Mesothelial cell of epicardium (in vitro differentiated cells): ENCODE measurements around the gene WWOX. TPM values are rescaled to one million over a fixed set of nuclear protein-coding genes. Genes with fewer than 3 reads are reported as not detected.

ENCODE experiments used
- DNase-seq, 2 experiments: peaks; one replicate each; pipeline ENCODE4 v3.0.0; 2021; ENCODE audit warnings: low spot score in 2 of 2; ENCODE audit not compliant: unreplicated experiment in 2 of 2
- H3K27ac Mint-ChIP-seq: 2 replicates; pipeline ENCODE4 v1.8.0; 2021; ENCODE audit warnings: mixed read lengths
- H3K27me3 Mint-ChIP-seq: 2 replicates; pipeline ENCODE4 v1.8.0; 2021; ENCODE audit warnings: low read depth, mixed read lengths
- H3K36me3 Mint-ChIP-seq: 2 replicates; pipeline ENCODE4 v1.8.0; 2021; ENCODE audit warnings: mixed read lengths
- H3K4me1 Mint-ChIP-seq: 2 replicates; pipeline ENCODE4 v1.8.0; 2021; ENCODE audit warnings: mixed read lengths
- H3K4me3 Mint-ChIP-seq: 2 replicates; pipeline ENCODE4 v1.8.0; 2021; ENCODE audit warnings: mild to moderate bottlenecking, moderate library complexity, mixed read lengths
- H3K9me3 Mint-ChIP-seq: 2 replicates; pipeline ENCODE4 v1.8.0; 2021; ENCODE audit warnings: mixed read lengths
- total RNA-seq: library from RNA; stranded (reverse); gene quantifications from 3 replicates; pipeline ENCODE4 v1.2.1, GENCODE V29; 2021
- TF ChIP-seq, protein P1 (sequence below): fragments of 200-600 bp; sonication (generic); IDR thresholded peaks from one replicate; pipeline ENCODE4 v1.5.0; 2021; ENCODE audit warnings: antibody characterized with exemption; ENCODE audit not compliant: unreplicated experiment

WWOX gene
- total RNA-seq, 1 donor from 2014 or later, result 29.7 TPM

DNA sequence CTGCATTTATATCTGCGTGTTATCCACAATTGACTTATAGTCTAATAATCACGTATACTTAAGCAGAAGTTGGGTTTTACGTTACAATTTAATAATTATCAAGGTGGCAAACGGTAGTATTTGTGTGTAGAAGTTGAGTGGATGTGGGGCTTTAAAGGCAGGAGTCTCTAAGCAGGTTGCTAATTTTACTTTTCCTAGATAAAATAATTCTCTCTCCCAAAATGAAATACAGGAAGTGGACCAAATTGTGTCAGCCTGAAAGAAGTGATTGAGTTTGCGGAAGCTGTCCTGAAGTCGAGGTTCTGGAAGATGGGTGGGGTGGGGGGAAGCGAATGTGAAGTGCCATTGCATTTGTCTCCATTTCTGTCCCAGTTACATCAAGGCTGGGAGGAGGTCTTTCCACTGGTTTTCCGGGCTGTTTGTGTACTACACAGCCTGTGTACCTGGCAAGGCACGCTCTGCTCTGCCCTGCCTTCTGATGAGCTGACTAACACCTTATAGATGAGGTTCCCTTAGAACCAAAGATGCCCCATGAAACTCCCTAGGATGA, 385.1 kb downstream of the WWOX start:
- H3K4me1 Mint-ChIP-seq, result peaks cover 5% of the 10 kb centered on the region
- H3K27me3 Mint-ChIP-seq, result no peaks in the 10 kb centered on the region
- no peak overlapping the region for H3K27ac Mint-ChIP-seq
- H3K9me3 Mint-ChIP-seq, result no peaks in the 10 kb centered on the region
- no peak overlapping the region for H3K4me3 Mint-ChIP-seq
- TF ChIP-seq, protein P1, sequence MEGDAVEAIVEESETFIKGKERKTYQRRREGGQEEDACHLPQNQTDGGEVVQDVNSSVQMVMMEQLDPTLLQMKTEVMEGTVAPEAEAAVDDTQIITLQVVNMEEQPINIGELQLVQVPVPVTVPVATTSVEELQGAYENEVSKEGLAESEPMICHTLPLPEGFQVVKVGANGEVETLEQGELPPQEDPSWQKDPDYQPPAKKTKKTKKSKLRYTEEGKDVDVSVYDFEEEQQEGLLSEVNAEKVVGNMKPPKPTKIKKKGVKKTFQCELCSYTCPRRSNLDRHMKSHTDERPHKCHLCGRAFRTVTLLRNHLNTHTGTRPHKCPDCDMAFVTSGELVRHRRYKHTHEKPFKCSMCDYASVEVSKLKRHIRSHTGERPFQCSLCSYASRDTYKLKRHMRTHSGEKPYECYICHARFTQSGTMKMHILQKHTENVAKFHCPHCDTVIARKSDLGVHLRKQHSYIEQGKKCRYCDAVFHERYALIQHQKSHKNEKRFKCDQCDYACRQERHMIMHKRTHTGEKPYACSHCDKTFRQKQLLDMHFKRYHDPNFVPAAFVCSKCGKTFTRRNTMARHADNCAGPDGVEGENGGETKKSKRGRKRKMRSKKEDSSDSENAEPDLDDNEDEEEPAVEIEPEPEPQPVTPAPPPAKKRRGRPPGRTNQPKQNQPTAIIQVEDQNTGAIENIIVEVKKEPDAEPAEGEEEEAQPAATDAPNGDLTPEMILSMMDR, result no peak
- H3K36me3 Mint-ChIP-seq, result no peaks in the 10 kb centered on the region
- DNase-seq, result no peak

- Mint-ChIP-seq H3K27ac (no peak overlapping the region), H3K36me3 (no peaks in the 10 kb centered on the region), H3K27me3 (no peaks in the 10 kb centered on the region), H3K4me3 (no peak overlapping the region), H3K4me1 (peaks cover 5% of the 10 kb centered on the region), H3K9me3 (no peaks in the 10 kb centered on the region)
- TF ChIP-seq, protein P1, result no peak
- DNase-seq, result no peak
Measured at GRCh38 chr16:78485188-78485916, 385.9 kb downstream of the WWOX start.

DNA sequence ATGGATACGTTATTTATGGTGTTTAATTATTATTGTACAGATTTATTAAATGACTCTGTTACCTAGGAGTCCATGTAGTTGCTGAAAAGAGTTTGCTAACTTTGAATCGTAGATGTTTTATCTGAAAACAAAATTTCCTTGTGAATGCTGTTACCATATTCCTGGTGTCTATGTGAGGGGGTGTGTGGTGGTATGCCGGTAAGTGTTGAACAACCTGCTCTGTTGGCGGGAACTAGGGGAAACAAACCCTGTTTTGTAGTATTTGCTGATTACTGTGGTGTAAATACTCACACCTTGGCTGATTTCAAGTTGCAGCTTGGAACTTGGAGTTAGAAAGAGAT, 386.4 kb downstream of the WWOX start:
- H3K9me3 Mint-ChIP-seq, result no peaks in the 10 kb centered on the region
- no peaks in the 10 kb centered on the region for H3K36me3 Mint-ChIP-seq
- peaks cover 5% of the 10 kb centered on the region for H3K4me1 Mint-ChIP-seq
- H3K27me3 Mint-ChIP-seq, result no peaks in the 10 kb centered on the region
- H3K27ac Mint-ChIP-seq, result no peak overlapping the region
- TF ChIP-seq, protein P1, result no peak
- no peak overlapping the region for H3K4me3 Mint-ChIP-seq
- DNase-seq, result no peak

DNA sequence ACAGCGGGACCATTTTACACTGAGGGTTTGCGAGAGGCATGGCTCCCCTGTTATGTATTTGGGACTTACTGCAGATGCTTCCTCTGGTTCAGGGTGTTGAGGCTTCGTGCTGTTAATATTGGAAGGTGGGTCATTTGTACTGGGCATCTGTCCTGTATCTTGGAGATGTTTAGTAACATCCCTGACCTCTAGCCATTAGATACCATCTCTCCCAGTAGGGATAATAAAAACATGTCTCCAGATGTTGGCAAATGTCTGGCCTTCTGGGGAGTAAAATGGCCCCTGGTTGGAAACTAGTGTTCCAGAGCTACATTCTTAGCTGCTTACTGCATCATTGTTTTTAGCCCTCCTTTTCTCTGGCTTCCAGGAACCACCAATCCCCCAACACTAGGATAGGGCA, 388.0 kb downstream of the WWOX start:
- no peak for DNase-seq

DNA sequence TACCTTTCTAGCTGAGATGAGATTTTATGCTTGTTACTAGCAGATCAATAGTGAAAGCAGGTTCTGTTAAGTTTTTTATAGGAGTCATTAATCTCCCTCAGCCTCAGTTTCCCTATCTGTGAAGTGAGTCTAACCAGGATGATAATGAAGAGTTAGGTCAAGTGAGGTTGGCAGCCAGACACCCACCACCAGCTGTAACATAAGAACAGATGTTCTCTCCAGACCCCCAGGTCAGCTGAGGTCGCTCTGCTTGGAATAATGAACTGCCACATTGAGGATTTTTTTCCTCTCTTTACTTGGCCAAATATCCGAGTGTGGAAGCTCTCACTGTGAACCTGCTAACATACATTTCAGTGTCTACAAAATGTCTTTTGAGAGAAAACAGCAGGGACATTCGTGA, 389.6 kb downstream of the WWOX start:
- Mint-ChIP-seq H3K9me3 (no peaks in the 10 kb centered on the region), H3K36me3 (no peaks in the 10 kb centered on the region), H3K27me3 (no peaks in the 10 kb centered on the region), H3K4me3 (no peak overlapping the region), H3K27ac (no peak overlapping the region), H3K4me1 (no peaks in the 10 kb centered on the region)
- no peak for DNase-seq
- TF ChIP-seq, protein P1, result no peak

More for the DNA sequence above, 388.0 kb downstream of the WWOX start:
- no peak overlapping the region for H3K4me3 Mint-ChIP-seq
- H3K27ac Mint-ChIP-seq, result no peak overlapping the region
- no peaks in the 10 kb centered on the region for H3K9me3 Mint-ChIP-seq
- TF ChIP-seq, protein P1, result no peak
- no peaks in the 10 kb centered on the region for H3K4me1 Mint-ChIP-seq
- no peaks in the 10 kb centered on the region for H3K36me3 Mint-ChIP-seq
- H3K27me3 Mint-ChIP-seq, result no peaks in the 10 kb centered on the region

DNA sequence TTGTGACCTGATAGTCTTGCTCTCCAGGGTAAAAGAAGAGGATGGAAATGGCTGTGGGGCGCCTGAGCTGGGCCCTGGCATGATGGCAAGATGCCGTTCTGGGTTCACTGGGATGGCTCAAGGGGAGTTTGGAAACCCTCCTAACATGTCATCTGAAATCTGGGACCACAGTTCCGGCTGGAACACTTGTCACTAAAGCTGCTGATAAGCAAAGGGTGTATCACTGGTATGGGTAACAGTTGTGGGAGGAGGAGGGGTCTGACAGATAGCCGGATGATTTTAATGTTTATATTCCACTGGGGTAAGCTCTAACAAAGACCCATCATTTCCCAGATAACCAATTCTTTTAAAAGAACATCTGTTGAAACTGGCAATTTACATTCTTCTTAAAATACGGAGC, 390.2 kb downstream of the WWOX start:
- TF ChIP-seq, protein P1, result no peak
- Mint-ChIP-seq H3K4me1 (no peaks in the 10 kb centered on the region), H3K9me3 (no peaks in the 10 kb centered on the region), H3K4me3 (no peak overlapping the region), H3K27me3 (no peaks in the 10 kb centered on the region), H3K36me3 (no peaks in the 10 kb centered on the region), H3K27ac (no peak overlapping the region)
- DNase-seq, result no peak
